GM12878 (cell line): ENCODE results near the gene CCDC141. TPM values are rescaled to one million over a fixed set of nuclear protein-coding genes. Genes with fewer than 3 reads are reported as not detected.

Experiments
- ATAC-seq: fragments of 200-7000 bp; cut with Tn5 transposase; 3 replicates; pipeline ENCODE4 v1.9.1; 2020; ENCODE audit warnings: mild to moderate bottlenecking, moderate library complexity
- BruUV-seq: library from RNA; stranded (reverse); fragments of 400-500 nt; replicated peaks from 2 replicates; lab custom pipeline; 2021; lab: Mats Ljungman, UMichigan
- CTCF ChIA-PET: fragments of 300-600 bp; sonication (Branson Sonifier 250); formaldehyde crosslinking; extraction: SDS; loops from one replicate; lab custom pipeline; 2021; ENCODE audit warnings: inconsistent platforms; lab: Yijun Ruan, JAX
- POLR2A ChIA-PET: fragments of 350-600 bp; formaldehyde crosslinking; extraction: SDS; loops from one replicate; lab custom pipeline; 2021; ENCODE audit warnings: inconsistent platforms; lab: Charles Lee
- RAD21 ChIA-PET: fragments of 300-600 bp; sonication (Branson Sonifier 250); formaldehyde crosslinking; loops from one replicate; lab custom pipeline; 2023; ENCODE audit warnings: antibody characterized with exemption; ENCODE audit not compliant: unreplicated experiment; lab: Charles Lee
- SMC1A ChIA-PET: fragments of 300-600 bp; sonication (Branson Sonifier 250); formaldehyde crosslinking; loops from one replicate; lab custom pipeline; 2023; ENCODE audit not compliant: unreplicated experiment, uncharacterized antibody; lab: Charles Lee
- DNase-seq: peaks from one replicate; pipeline ENCODE4 v3.0.0-alpha.2; 2011; ENCODE audit warnings: low read depth, low spot score
- FAIRE-seq: peaks from 3 replicates; lab custom pipeline; 2011; peaks lifted over from hg19 to GRCh38; lab: Jason Lieb, UNC
- H2AFZ ChIP-seq: 2 replicates; pipeline ENCODE4 v1.6.0; 2011; ENCODE audit warnings: low read depth, low read length, control low read depth; ENCODE audit not compliant: control insufficient read depth
- H3K27ac ChIP-seq: 2 replicates; pipeline ENCODE4 v1.5.1; 2011; ENCODE audit warnings: control low read depth; ENCODE audit not compliant: control insufficient read depth, insufficient read depth
- H3K27me3 ChIP-seq, 2 experiments: replicated peaks in 1 of 2; 2 replicates each; pipeline versions ENCODE4 v1.6.0 to v1.6.1; 2011; ENCODE audit warnings: low read length in 1 of 2; ENCODE audit not compliant: control insufficient read depth in 2 of 2, insufficient read depth in 2 of 2
- H3K36me3 ChIP-seq, 2 experiments: 2 replicates each; pipeline ENCODE4 v1.5.1; 2011; ENCODE audit warnings: low read length in 1 of 2; ENCODE audit not compliant: control insufficient read depth in 2 of 2, insufficient read depth in 2 of 2
- H3K4me1 ChIP-seq: 2 replicates; pipeline ENCODE4 v1.6.1; 2011; ENCODE audit warnings: mild to moderate bottlenecking, low read length, moderate library complexity, mixed read lengths; ENCODE audit not compliant: control insufficient read depth, insufficient read depth
- H3K4me2 ChIP-seq: 2 replicates; pipeline ENCODE4 v1.6.0; 2011; ENCODE audit warnings: control low read depth; ENCODE audit not compliant: control insufficient read depth, insufficient read depth
- H3K4me3 ChIP-seq: fragments of 200-600 bp; sonication (generic); 2 replicates; pipeline ENCODE4 v1.5.1; 2016
- H3K79me2 ChIP-seq: 2 replicates; pipeline ENCODE4 v1.6.0; 2011; ENCODE audit warnings: low read length; ENCODE audit not compliant: control insufficient read depth, insufficient read depth
- H3K9ac ChIP-seq: 2 replicates; pipeline ENCODE4 v1.8.0; 2011; ENCODE audit warnings: low read length, control low read depth, mixed read lengths; ENCODE audit not compliant: control insufficient read depth, insufficient read depth
- H3K9me3 ChIP-seq: replicated peaks from 3 replicates; pipeline ENCODE4 v1.5.1; 2011; ENCODE audit warnings: mild to moderate bottlenecking, low read length; ENCODE audit not compliant: control insufficient read depth, insufficient read depth
- H4K20me1 ChIP-seq: 2 replicates; pipeline ENCODE4 v1.6.0; 2011; ENCODE audit not compliant: control insufficient read depth, insufficient read depth
- EZH2 ChIP-seq: IDR thresholded peaks from 2 replicates; pipeline ENCODE4 v1.6.1; 2012; ENCODE audit warnings: low read depth, mild to moderate bottlenecking, control low read depth, inconsistent platforms, low read length, borderline replicate concordance; ENCODE audit not compliant: control insufficient read depth
- RAD21 ChIP-seq: IDR thresholded peaks from 2 replicates; pipeline ENCODE4 v1.6.1; 2011; ENCODE audit warnings: mild to moderate bottlenecking, low read depth, low read length, moderate library complexity; ENCODE audit not compliant: insufficient read depth
- RUNX3 ChIP-seq: IDR thresholded peaks from 2 replicates; pipeline ENCODE4 v1.6.1; 2012; ENCODE audit warnings: low read length, inconsistent platforms
- SIX5 ChIP-seq: IDR thresholded peaks from 2 replicates; pipeline ENCODE4 v1.6.1; 2011; ENCODE audit warnings: mild to moderate bottlenecking, low read depth, low read length, moderate library complexity; ENCODE audit not compliant: severe bottlenecking
- SMC3 ChIP-seq: IDR thresholded peaks from 2 replicates; pipeline ENCODE4 v1.6.1; 2011; ENCODE audit warnings: low read length, improper control_type of control experiment, borderline replicate concordance
- SPI1 ChIP-seq: IDR thresholded peaks from 2 replicates; pipeline ENCODE4 v1.6.1; 2011; ENCODE audit warnings: low read depth, mild to moderate bottlenecking, low read length, moderate library complexity, borderline replicate concordance; ENCODE audit not compliant: insufficient read depth
- YY1 ChIP-seq: IDR thresholded peaks from 2 replicates; pipeline ENCODE4 v1.6.1; 2011; ENCODE audit warnings: low read depth, mild to moderate bottlenecking, low read length
- ZNF24 ChIP-seq: fragments of 450-650 bp; IDR thresholded peaks from 2 replicates; pipeline ENCODE4 v1.6.1; 2017; ENCODE audit warnings: antibody characterized with exemption, mild to moderate bottlenecking
- WGBS: methylation state at CpG from one replicate; pipeline ENCODE4 v1.1.6; 2016; ENCODE audit warnings: low lambda C conversion rate; ENCODE audit not compliant: insufficient replicate concordance, insufficient coverage; ENCODE audit errors: missing lambda C conversion rate; 5-methylcytosine and 5-hydroxymethylcytosine counted together
- in situ Hi-C: fragments of 300-500 bp; cut with MboI; formaldehyde crosslinking; loops from 9 replicates; pipeline ENCODE4 v1.14.3; 2018; ENCODE audit warnings: mixed read lengths
- intact Hi-C: fragments of 100-400 bp; cut with micrococcal nuclease; formaldehyde crosslinking; loops from one replicate; pipeline ENCODE4 v1.14.2; 2022; ENCODE audit not compliant: unreplicated experiment
- polyA plus RNA-seq, 11 experiments: library from polyadenylated mRNA; depleted of rRNA in 4 of 11; unstranded in 6 of 11; stranded (reverse) in 5 of 11; fragments of >200 nt; fragmentation: Nextera tagmentation in 4 of 11; fragmentation: Illumina TruSeq in 1 of 11; extraction: Ambion mirVana in 4 of 11; extraction: Trizol in 1 of 11; gene quantifications; 1 replicate in 1 of 11; 2 replicates in 10 of 11; pipeline versions ENCODE4 v1.2.1 to v1.2.3, GENCODE V29; 2011 to 2016; ENCODE audit warnings: inconsistent platforms in 2 of 11, missing spikeins in 2 of 11, low read depth in 1 of 11
- total RNA-seq, 4 experiments: library from RNA; depleted of rRNA in 3 of 4; stranded (reverse); fragments of >200 nt in 3 of 4; fragmentation: Illumina TruSeq in 1 of 4; extraction: Trizol in 1 of 4; gene quantifications; 2 replicates each; pipeline versions ENCODE4 v1.2.1 to v1.2.3, GENCODE V29; 2013 to 2021
- TF ChIP-seq, protein P1 (sequence below): IDR thresholded peaks from 2 replicates; pipeline ENCODE4 v1.6.1; 2011; ENCODE audit warnings: borderline replicate concordance, low read depth, mild to moderate bottlenecking, moderate library complexity, low read length; ENCODE audit not compliant: insufficient read depth, poor library complexity, severe bottlenecking
- TF ChIP-seq, protein P2 (sequence below), 3 experiments: IDR thresholded peaks in 2 of 3; conservative IDR thresholded peaks in 1 of 3; 2 replicates each; pipeline ENCODE4 v1.5.1; 2011; ENCODE audit warnings: low read depth in 3 of 3, low read length in 3 of 3, mild to moderate bottlenecking in 3 of 3, control low read depth in 2 of 3, moderate library complexity in 2 of 3, inconsistent platforms in 1 of 3, mixed read lengths in 1 of 3; ENCODE audit not compliant: control insufficient read depth in 2 of 3, insufficient read depth in 1 of 3; ENCODE audit errors: extremely low read depth in 1 of 3

CCDC141 gene
- total and polyA plus RNA-seq, 10 of the 15 experiments (the other 5 are each of a cell fraction or from before 2014, with no cell fraction given): 0.84 to 12.5 (median 3.6) TPM

DNA sequence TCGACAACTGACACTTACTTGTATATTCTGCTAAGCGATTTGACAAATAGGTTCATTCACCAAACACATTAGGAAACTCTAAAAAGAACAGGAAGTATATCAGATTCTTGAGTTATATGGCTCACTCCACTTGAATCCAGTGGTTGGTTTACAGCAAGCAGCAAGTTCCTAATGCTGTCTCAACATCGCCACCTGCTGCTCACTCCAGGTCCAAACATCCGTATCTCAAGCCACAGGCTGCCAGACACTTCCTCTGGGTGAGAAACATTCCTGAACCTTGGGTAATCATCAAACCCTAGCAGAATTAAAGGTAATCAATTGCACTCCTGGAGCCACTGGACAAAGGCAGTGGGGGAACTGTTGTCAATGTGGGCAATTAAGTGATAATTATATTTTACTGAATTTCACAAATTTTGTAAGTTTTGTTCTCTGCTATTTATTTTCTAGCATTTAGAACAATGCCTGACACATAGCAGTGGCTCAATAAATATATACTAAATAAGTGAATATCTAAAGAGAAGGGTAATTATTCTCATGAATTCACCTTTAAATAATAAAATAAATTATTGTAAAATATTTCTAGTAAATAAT lies 135.6 kb downstream of the CCDC141 start:
- CTCF ChIA-PET: interaction anchor here (0.6 to 12.7 kb wide), 24 partner anchors 9 to 366 kb away, joined by 3 to 100 read pairs (median 4); no protein-coding TSS in a partner anchor
- TF ChIP-seq, protein P1, sequence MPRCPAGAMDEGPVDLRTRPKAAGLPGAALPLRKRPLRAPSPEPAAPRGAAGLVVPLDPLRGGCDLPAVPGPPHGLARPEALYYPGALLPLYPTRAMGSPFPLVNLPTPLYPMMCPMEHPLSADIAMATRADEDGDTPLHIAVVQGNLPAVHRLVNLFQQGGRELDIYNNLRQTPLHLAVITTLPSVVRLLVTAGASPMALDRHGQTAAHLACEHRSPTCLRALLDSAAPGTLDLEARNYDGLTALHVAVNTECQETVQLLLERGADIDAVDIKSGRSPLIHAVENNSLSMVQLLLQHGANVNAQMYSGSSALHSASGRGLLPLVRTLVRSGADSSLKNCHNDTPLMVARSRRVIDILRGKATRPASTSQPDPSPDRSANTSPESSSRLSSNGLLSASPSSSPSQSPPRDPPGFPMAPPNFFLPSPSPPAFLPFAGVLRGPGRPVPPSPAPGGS: no peak
- no peak for TF ChIP-seq ZNF24
- peak; percentile 40; the same call in 1 of the 2 replicates for TF ChIP-seq RUNX3
- TF ChIP-seq EZH2: no peak
- TF ChIP-seq SPI1: peak; percentile 66; the same call in 1 of the 2 replicates
- 0 out of 2 replicates have a peak, but pooled peaks have one; percentile 36 for TF ChIP-seq YY1
- TF ChIP-seq RAD21: peak; percentile 59
- TF ChIP-seq SMC3: peak; percentile 81
- no peak for TF ChIP-seq SIX5
- TF ChIP-seq, protein P2, sequence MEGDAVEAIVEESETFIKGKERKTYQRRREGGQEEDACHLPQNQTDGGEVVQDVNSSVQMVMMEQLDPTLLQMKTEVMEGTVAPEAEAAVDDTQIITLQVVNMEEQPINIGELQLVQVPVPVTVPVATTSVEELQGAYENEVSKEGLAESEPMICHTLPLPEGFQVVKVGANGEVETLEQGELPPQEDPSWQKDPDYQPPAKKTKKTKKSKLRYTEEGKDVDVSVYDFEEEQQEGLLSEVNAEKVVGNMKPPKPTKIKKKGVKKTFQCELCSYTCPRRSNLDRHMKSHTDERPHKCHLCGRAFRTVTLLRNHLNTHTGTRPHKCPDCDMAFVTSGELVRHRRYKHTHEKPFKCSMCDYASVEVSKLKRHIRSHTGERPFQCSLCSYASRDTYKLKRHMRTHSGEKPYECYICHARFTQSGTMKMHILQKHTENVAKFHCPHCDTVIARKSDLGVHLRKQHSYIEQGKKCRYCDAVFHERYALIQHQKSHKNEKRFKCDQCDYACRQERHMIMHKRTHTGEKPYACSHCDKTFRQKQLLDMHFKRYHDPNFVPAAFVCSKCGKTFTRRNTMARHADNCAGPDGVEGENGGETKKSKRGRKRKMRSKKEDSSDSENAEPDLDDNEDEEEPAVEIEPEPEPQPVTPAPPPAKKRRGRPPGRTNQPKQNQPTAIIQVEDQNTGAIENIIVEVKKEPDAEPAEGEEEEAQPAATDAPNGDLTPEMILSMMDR (IDR thresholded peaks at IDR 0.05 in 2 of 3, conservative IDR thresholded peaks at IDR 0.05 in 1 of 3; ENCODE audit: control insufficient read depth in 2 of 3, extremely low read depth in 1 of 3, insufficient read depth in 1 of 3, low read depth in 3 of 3, low read length in 3 of 3): peak; percentile 75 to 84 (median 75)
- TF ChIP-seq, all 136 proteins: peak for 6
- FAIRE-seq: peak; percentile 95
- no peaks in the 10 kb centered on the region for H3K9me3 ChIP-seq
- SMC1A ChIA-PET: interaction anchor here (1.0 to 10.5 kb wide), 12 partner anchors 12 to 217 kb away, joined by 3 to 78 read pairs (median 6); no protein-coding TSS in a partner anchor
- H3K27me3 ChIP-seq: no peaks in the 10 kb centered on the region
- H3K4me3 ChIP-seq: no peak overlapping the region
- DNase-seq: peak; percentile 39
- H3K79me2 ChIP-seq: no peaks in the 10 kb centered on the region
- RAD21 ChIA-PET: interaction anchor here (1.0 to 5.1 kb wide), 4 partner anchors 13 to 216 kb away, joined by 4 to 34 read pairs (median 6); no protein-coding TSS in a partner anchor
- no peaks in the 10 kb centered on the region for H3K36me3 ChIP-seq
- intact Hi-C loops (loop anchor here (1.0 to 10.0 kb wide), 6 partner anchors 24 to 440 kb away; partner anchors contain the start of gene FKBP7), in situ Hi-C loops (no loop called here)
- H3K4me1 ChIP-seq: no peaks in the 10 kb centered on the region
- no peaks in the 10 kb centered on the region for H4K20me1 ChIP-seq
- no peak overlapping the region for H3K9ac ChIP-seq
- H2AFZ ChIP-seq: no peak overlapping the region
- peak; percentile 95 for ATAC-seq
- no TSS peak for BruUV-seq
- no peak overlapping the region for H3K4me2 ChIP-seq
- no peak overlapping the region for H3K27ac ChIP-seq
- WGBS: 31% methylated on average over 4 of the region's 4 CpGs
- POLR2A ChIA-PET: interaction anchor here (1.0 kb wide), 1 partner anchor 216 kb away, joined by 3 read pairs; no protein-coding TSS in a partner anchor
